ENCODE data around the gene MAN1C1.

Gene MAN1C1

GRCh38 chr1:25614501-25615171 lies 2.0 kb upstream of the MAN1C1 start:
- no peak for DNase-seq

DNA sequence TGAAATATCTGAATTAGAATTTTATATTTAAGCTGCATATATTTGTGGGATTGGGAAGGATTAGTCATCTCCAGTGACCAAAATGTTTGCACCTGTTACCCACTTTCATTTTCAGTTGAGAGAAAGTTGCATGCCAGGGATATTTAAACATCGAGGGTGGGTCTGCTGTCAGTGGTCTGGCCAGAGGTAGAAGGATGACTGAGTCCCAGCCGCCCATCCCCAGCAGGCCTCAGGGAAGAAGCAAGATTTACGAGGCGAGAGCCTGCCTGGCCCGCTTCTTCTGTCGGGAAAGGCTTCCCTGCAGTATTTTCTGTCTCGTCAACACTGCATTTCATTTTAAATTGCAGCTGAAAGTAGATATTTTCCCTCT lies 1.4 kb upstream of the MAN1C1 start:
- no peak for DNase-seq

DNA sequence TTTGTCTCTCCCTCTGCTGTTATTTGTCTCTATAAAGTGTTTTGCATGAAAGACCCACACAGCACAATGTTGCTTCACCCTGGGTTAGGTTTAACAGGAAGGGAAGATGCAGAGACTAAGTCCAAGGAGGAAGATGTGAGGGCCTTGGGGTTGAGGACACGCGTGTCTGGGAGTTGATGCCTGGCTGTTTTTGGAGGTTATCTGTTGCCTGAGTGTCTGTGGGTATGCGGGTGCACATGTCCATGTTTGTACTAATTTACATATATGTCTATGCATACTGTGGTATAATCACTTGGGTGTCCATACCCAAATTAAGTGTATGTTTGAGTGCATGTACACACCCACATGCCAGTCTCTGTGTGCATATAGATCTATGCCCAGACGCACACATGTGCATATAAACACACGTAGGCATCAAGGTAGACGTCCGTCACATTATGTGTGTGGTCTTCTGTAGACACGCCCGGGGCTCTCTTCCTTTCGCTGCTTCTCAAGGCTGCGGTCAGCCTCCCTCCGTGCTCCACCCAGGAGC lies 962 bp upstream of the MAN1C1 start:
- DNase-seq, result no peak

DNA sequence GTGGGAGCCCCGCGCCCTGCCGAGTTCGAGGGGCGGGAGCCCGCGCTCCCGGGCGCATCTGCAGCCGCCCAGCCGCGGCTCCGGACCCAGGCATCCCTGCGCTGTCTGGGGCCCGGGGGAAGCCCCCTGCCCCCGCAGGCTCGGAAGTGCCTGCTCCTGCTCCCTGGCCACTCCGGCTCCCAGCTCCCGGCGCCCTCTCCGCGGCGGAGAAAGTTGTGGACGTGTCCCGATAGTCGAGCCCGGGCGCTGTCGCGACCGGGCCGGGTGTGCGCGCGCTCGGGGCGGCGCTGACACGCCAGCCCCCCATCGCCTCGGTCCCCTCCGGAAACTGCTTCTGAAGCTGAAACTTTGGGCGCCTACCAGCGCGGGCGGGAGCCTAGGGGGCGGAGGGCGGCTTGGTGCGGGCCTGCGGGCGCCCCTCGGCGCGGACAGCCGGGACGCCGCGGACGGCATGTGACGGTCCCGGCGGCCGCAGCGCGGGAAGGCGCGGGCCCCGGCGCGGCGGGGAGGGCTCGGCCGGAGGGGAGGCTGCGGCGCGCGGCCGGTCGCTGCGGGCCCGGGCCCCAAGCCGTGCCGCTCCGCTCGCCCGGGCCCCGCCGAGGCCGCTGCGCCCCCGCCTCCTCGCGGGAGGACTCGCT lies 515 bp downstream of the MAN1C1 start:
- DNase-seq, result no peak

- no peak for DNase-seq
These were observed 1.2 kb downstream of the MAN1C1 start for GRCh38 chr1:25617625-25618432.

DNA sequence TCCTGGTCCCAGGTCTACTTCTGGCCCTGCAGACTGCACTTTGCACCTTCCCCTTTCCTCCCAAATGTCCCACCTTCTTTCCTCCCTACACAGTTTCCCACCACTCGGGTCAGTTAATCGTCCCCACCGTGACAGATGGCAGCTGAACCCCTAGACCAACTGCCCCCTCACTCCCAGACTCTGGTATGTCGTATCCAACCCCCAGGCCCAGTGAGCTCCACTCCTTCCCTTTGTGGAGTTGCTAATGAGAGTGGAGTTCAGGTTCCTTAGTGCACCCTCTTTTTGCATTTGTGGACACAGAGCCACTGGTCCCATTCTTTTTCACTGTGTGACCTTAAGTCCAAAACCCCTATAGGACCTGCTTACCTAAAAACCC lies 1.8 kb downstream of the MAN1C1 start:
- no peak for DNase-seq

GRCh38 chr1:25619101-25619890 lies 2.7 kb downstream of the MAN1C1 start:
- DNase-seq, result no peak

DNA sequence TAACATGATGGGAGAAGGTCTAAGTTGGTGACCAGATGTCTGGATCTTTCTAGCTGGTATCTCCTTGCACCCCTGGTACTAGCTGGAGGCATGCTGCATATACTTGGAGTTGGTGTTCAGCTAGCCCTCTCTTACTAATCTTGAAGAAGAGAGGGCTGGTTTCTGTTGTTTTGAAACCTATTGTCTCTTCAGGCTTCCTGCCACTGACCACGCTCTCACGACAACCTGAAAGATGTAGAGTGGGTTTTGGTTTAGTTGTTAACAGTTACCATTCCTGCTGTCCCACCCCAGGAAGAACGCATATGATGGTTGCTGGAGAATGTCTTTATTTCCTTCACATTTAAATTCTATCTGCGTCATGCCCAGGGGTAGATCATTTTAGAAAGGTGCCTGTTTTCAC lies 3.6 kb downstream of the MAN1C1 start:
- no peak for DNase-seq

DNA sequence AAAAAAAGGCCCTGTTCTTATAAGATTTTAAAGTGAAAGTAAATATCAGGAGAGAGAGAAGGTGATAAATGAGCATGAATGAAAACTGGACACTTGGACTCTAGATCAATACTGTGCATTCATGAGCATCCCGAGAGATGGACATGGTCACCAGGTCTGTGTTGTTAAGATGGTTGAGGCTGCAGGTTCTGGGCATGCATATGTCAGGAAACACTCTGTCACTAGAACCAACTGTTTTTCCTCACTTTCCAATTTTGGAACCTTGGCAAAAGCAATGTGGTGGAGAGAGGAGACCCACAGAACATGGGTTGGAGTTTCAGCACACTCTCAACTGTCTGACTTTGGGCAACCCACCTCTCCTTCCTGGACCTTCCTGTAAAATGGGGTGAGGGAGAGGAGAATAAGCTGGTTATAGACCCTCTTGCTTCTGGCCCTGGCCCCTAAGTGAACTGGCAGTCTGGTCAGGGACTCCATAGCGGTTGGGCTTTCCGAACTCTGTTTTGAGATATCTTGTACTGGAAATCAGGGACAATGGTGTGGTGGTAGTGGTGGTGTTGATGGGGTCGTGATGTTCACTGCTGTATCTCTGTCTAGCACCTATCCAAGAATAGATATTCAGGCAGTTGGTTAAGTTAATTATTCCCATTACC lies 4.2 kb downstream of the MAN1C1 start:
- no peak for DNase-seq

DNA sequence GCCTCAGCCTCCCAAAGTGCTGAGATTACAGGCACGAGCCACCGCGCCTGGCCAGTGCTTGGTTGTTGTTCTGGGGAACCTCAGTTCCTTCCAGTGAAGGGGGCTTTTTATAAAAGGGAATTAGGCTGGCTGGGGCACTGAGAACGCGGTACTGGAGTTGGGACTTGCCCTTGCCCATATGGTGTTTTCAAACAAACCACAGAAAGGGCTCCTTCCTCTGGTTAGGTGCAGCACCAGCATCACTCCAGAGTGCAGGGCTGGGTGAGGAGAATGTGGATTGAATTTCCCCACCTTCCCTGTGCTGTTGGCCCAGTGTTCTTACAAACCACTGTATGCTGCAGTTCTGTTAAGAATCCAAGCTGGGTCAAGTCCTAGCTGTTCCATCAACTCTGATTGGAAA lies 5.3 kb downstream of the MAN1C1 start:
- DNase-seq, result no peak

DNA sequence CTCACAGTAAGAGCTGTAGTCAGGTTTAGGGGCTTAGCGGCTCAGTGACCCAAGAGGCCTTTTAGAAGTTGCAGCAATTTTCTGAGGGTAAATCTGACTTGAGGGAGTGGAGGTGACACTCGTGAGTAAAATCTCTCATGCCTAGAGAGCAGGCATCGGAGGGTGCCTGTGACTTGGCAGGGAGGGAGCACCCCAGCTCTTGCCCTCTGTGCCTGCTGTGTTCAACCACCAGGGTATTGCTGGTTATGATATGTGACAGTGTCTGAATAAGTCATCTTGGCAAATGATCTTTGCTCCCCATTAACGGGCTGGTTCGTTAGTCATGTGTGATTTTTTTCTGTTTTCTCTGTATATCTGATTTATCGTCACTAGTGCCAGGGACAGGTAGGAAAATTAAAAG lies 5.9 kb downstream of the MAN1C1 start:
- DNase-seq, result no peak

GRCh38 chr1:25623007-25623406 lies 6.4 kb downstream of the MAN1C1 start:
- no peak for DNase-seq

- no peak for DNase-seq
These were observed 7.1 kb downstream of the MAN1C1 start for GRCh38 chr1:25623731-25624130.

GRCh38 chr1:25624156-25624555 lies 7.6 kb downstream of the MAN1C1 start:
- DNase-seq, result no peak

GRCh38 chr1:25624604-25625003 lies 8.0 kb downstream of the MAN1C1 start:
- no peak for DNase-seq

DNA sequence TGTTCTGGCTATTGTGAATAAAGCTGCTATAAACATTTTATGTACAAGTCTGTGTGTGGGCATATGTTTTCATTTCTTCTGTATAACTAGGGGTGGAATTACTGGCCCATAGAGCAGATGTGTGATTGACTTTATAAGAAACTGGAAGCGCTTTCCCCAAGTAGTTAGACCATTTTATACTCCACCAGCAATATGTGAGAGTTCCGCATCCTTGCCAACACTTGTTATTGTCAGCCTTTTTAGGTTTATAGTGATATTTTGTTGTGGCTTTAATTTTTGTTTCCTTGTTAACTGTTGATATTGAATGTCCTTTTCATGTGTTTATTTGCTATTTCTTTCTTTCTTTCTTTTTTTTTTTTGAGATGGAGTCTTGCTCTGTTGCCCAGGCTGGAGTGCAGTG lies 9.4 kb downstream of the MAN1C1 start:
- DNase-seq, result no peak

GRCh38 chr1:25628741-25629421 lies 12.3 kb downstream of the MAN1C1 start:
- DNase-seq, result no peak

- DNase-seq, result peak; percentile 19
These were observed 13.2 kb downstream of the MAN1C1 start for GRCh38 chr1:25629836-25630235.

DNA sequence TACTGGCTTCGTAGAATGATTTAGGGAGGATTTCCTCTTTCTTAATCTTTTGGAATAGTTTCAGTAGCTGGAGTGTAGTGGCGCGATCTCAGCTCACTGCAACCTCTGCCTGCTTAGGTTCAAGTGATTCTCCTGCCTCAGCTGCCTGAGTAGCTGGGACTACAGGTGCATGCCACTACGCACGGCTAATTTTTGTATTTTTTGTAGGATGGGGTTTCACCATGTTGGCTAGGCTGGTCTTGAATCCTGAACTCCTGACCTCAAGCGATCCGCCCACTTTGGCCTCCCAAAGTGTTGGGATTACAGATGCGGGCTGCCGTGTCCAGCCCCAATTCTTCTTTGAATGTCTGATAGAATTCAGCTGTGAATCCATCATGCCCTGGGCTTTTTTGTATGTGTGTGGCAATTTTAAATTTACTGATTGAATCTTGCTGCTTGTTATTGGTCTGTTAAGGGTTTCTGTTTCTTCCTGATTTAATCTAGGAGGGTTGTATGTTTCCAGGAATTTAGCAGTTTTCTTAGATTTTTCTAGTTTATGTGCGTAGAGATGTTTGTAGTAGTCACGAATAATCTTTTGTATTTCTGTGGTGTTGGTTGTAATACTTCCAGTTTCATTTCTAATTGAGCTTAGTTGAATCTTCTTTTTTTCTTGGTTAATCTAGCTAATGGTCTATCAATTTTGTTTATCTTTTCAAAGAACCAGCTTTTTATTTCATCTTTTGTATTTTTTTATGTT lies 15.3 kb downstream of the MAN1C1 start:
- DNase-seq, result no peak

DNA sequence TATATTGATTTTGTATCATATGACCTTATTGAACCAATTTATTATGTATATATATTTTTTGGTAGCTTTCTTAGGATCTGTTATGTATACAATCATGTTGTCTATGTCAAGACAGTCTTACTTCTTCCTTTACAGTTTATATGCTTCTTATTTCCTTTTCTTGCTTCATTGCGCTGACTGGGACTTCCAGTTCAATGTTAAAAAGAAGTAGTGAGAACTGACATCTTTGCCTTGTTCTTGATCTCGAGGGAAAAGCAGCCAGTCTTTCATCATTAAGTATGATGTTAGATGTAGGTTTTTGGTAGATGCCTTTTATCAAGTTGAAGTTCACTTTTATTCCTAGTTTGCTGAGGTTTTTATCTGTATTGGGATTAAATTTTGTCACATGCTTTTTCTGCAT lies 17.5 kb downstream of the MAN1C1 start:
- DNase-seq, result no peak

DNA sequence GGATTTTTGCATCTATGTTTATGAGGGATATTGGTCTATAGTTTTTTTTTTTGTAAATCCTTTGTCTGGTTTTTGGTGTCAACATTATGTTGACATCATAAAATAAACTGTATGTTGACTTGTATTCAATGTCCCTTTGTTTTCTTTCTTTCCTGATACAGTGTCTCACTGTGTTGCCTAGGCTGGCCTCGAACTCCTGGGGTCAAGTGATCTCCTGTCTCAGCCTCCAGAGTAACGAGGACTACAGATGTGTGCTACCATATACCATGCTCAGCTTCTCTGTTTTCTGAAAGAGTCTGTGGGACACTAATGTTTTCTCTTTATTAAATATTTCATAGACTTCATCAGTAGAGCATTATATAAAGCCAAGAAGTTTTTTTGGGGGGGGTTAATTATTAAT lies 18.3 kb downstream of the MAN1C1 start:
- DNase-seq, result no peak

All from fibroblast of skin of right quadriceps (primary cell).